ENCODE results near the gene LMF1.

The LMF1 gene

GRCh38 chr16:985646-986400, 15.0 kb upstream of the LMF1 start:
- H3K36me3 ChIP-seq (ENCODE audit: control insufficient read depth, insufficient read depth, low read length), result no peaks in the 10 kb centered on the region
- H3K4me3 ChIP-seq (ENCODE audit: insufficient read depth, low read depth, low read length, poor library complexity, severe bottlenecking), result no peak overlapping the region
- peaks cover 11% of the 10 kb centered on the region for H3K4me1 ChIP-seq (ENCODE audit: control insufficient read depth, insufficient read depth, low read length, poor library complexity, severe bottlenecking)
- no peaks in the 10 kb centered on the region for H3K9me3 ChIP-seq (ENCODE audit: control insufficient read depth, low read length)
- no peaks in the 10 kb centered on the region for H3K27me3 ChIP-seq (replicated peaks; ENCODE audit: control insufficient read depth, insufficient read depth, low read length, poor library complexity, severe bottlenecking)
- no peak overlapping the region for H3K27ac ChIP-seq (ENCODE audit: insufficient read depth, low read length, poor library complexity, severe bottlenecking)
- no peak for DNase-seq

- Histone ChIP-seq H3K27me3 (replicated peaks; ENCODE audit: control insufficient read depth, insufficient read depth, low read length, poor library complexity, severe bottlenecking) (no peaks in the 10 kb centered on the region), H3K4me3 (ENCODE audit: insufficient read depth, low read depth, low read length, poor library complexity, severe bottlenecking) (no peak overlapping the region), H3K27ac (ENCODE audit: insufficient read depth, low read length, poor library complexity, severe bottlenecking) (no peak overlapping the region), H3K4me1 (ENCODE audit: control insufficient read depth, insufficient read depth, low read length, poor library complexity, severe bottlenecking) (peaks cover 19% of the 10 kb centered on the region), H3K36me3 (ENCODE audit: control insufficient read depth, insufficient read depth, low read length) (no peaks in the 10 kb centered on the region), H3K9me3 (ENCODE audit: control insufficient read depth, low read length) (no peaks in the 10 kb centered on the region)
- no peak for DNase-seq
Measured at GRCh38 chr16:984736-985636, 14.2 kb upstream of the LMF1 start.

GRCh38 chr16:984121-984694, 13.4 kb upstream of the LMF1 start:
- no peak overlapping the region for H3K4me3 ChIP-seq (ENCODE audit: insufficient read depth, low read depth, low read length, poor library complexity, severe bottlenecking)
- H3K9me3 ChIP-seq (ENCODE audit: control insufficient read depth, low read length), result no peaks in the 10 kb centered on the region

GRCh38 chr16:983044-984030, 12.6 kb upstream of the LMF1 start:
- no peak for DNase-seq
- Histone ChIP-seq H3K36me3 (ENCODE audit: control insufficient read depth, insufficient read depth, low read length) (no peaks in the 10 kb centered on the region), H3K27ac (ENCODE audit: insufficient read depth, low read length, poor library complexity, severe bottlenecking) (no peak overlapping the region), H3K4me3 (ENCODE audit: insufficient read depth, low read depth, low read length, poor library complexity, severe bottlenecking) (no peak overlapping the region), H3K4me1 (ENCODE audit: control insufficient read depth, insufficient read depth, low read length, poor library complexity, severe bottlenecking) (peaks cover 22% of the 10 kb centered on the region), H3K9me3 (ENCODE audit: control insufficient read depth, low read length) (no peaks in the 10 kb centered on the region), H3K27me3 (replicated peaks; ENCODE audit: control insufficient read depth, insufficient read depth, low read length, poor library complexity, severe bottlenecking) (no peaks in the 10 kb centered on the region)

More at GRCh38 chr16:984121-984694, 13.4 kb upstream of the LMF1 start:
- no peaks in the 10 kb centered on the region for H3K27me3 ChIP-seq (replicated peaks; ENCODE audit: control insufficient read depth, insufficient read depth, low read length, poor library complexity, severe bottlenecking)
- H3K36me3 ChIP-seq (ENCODE audit: control insufficient read depth, insufficient read depth, low read length), result no peaks in the 10 kb centered on the region
- H3K27ac ChIP-seq (ENCODE audit: insufficient read depth, low read length, poor library complexity, severe bottlenecking), result no peak overlapping the region
- peaks cover 22% of the 10 kb centered on the region for H3K4me1 ChIP-seq (ENCODE audit: control insufficient read depth, insufficient read depth, low read length, poor library complexity, severe bottlenecking)
- DNase-seq, result no peak

- Histone ChIP-seq H3K27me3 (replicated peaks; ENCODE audit: control insufficient read depth, insufficient read depth, low read length, poor library complexity, severe bottlenecking) (no peaks in the 10 kb centered on the region), H3K27ac (ENCODE audit: insufficient read depth, low read length, poor library complexity, severe bottlenecking) (no peak overlapping the region), H3K4me1 (ENCODE audit: control insufficient read depth, insufficient read depth, low read length, poor library complexity, severe bottlenecking) (peaks cover 22% of the 10 kb centered on the region), H3K36me3 (ENCODE audit: control insufficient read depth, insufficient read depth, low read length) (no peaks in the 10 kb centered on the region), H3K9me3 (ENCODE audit: control insufficient read depth, low read length) (no peaks in the 10 kb centered on the region), H3K4me3 (ENCODE audit: insufficient read depth, low read depth, low read length, poor library complexity, severe bottlenecking) (peak overlapping the region; percentile 52)
- no peak for DNase-seq
Measured at GRCh38 chr16:982145-983043, 11.6 kb upstream of the LMF1 start.

GRCh38 chr16:981695-982144, 10.9 kb upstream of the LMF1 start, which contains the start of gene SOX8:
Gene SOX8 (plus strand): TSS chr16:981770. CDS start chr16:981923, 153 bp downstream.
- Histone ChIP-seq H3K27me3 (replicated peaks; ENCODE audit: control insufficient read depth, insufficient read depth, low read length, poor library complexity, severe bottlenecking) (no peaks in the 10 kb centered on the region), H3K36me3 (ENCODE audit: control insufficient read depth, insufficient read depth, low read length) (no peaks in the 10 kb centered on the region), H3K4me3 (ENCODE audit: insufficient read depth, low read depth, low read length, poor library complexity, severe bottlenecking) (peak within 1 kb of the TSS; percentile 71), H3K9me3 (ENCODE audit: control insufficient read depth, low read length) (no peaks in the 10 kb centered on the region), H3K4me1 (ENCODE audit: control insufficient read depth, insufficient read depth, low read length, poor library complexity, severe bottlenecking) (peaks cover 22% of the 10 kb centered on the region), H3K27ac (ENCODE audit: insufficient read depth, low read length, poor library complexity, severe bottlenecking) (peak within 1 kb of the TSS; percentile 32)
- no peak for DNase-seq

- Histone ChIP-seq H3K9me3 (ENCODE audit: control insufficient read depth, low read length) (no peaks in the 10 kb centered on the region), H3K36me3 (ENCODE audit: control insufficient read depth, insufficient read depth, low read length) (no peaks in the 10 kb centered on the region), H3K27me3 (replicated peaks; ENCODE audit: control insufficient read depth, insufficient read depth, low read length, poor library complexity, severe bottlenecking) (no peaks in the 10 kb centered on the region), H3K27ac (ENCODE audit: insufficient read depth, low read length, poor library complexity, severe bottlenecking) (no peak overlapping the region), H3K4me1 (ENCODE audit: control insufficient read depth, insufficient read depth, low read length, poor library complexity, severe bottlenecking) (peaks cover 28% of the 10 kb centered on the region), H3K4me3 (ENCODE audit: insufficient read depth, low read depth, low read length, poor library complexity, severe bottlenecking) (peak overlapping the region; percentile 55)
- DNase-seq, result no peak
Measured at GRCh38 chr16:980595-980854, 9.7 kb upstream of the LMF1 start.

- Histone ChIP-seq H3K9me3 (ENCODE audit: control insufficient read depth, low read length) (no peaks in the 10 kb centered on the region), H3K36me3 (ENCODE audit: control insufficient read depth, insufficient read depth, low read length) (no peaks in the 10 kb centered on the region), H3K27ac (ENCODE audit: insufficient read depth, low read length, poor library complexity, severe bottlenecking) (no peak overlapping the region), H3K27me3 (replicated peaks; ENCODE audit: control insufficient read depth, insufficient read depth, low read length, poor library complexity, severe bottlenecking) (no peaks in the 10 kb centered on the region), H3K4me1 (ENCODE audit: control insufficient read depth, insufficient read depth, low read length, poor library complexity, severe bottlenecking) (peaks cover 28% of the 10 kb centered on the region), H3K4me3 (ENCODE audit: insufficient read depth, low read depth, low read length, poor library complexity, severe bottlenecking) (peak overlapping the region; percentile 55)
- no peak for DNase-seq
Measured at GRCh38 chr16:979859-980594, 9.2 kb upstream of the LMF1 start.
